NCI-H1048 (cell line): ENCODE data around the gene AADAT.
"Not testable (repeated sequence)": the region's sequence is repeated elsewhere in the genome, so short reads cannot be mapped to it uniquely, and the experiment has no call there.

ENCODE experiments used
- DNase-seq: peaks from one replicate; lab custom pipeline; 2025; lab: John Stamatoyannopoulos, UW

AADAT gene

DNA sequence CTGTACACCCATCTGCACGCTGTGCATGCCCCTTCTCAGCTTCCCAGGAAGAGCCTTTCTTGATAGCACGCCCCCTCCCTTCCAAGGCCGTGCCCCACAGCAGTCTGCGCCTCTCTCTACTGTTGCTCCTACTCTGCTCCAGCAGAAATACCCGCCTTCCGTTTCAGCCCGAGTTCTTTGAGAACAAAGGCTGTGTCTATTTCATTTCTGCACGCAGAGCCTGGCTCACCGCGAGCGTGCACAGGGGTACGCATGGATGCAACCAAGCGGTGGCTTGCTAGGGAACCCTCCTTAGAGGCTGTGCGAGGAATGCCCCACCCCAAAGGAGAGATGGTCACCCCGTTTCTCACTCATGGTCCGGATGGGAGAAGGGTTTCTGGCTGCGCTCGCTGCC lies 485 bp downstream of the AADAT start:
- peak; percentile 66 for DNase-seq

DNA sequence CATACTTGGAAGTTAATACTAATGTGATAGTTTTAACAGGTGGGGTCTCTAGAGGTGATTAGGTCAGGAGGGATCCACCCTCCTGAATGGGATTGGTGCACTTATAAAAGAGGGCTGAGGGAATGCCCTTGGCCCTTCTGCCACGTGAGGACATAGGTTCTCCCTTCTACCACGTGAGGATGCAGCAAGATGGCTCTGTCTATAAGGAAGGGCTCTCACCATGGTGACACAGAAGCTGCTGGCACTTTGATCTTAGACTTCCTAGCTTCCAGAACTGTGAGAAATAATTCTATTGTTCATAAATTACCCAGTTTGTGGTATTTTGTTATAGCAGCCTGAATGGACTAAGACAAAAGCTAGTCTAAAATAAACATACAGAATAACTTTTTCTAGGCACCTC lies 1.0 kb downstream of the AADAT start:
- no peak for DNase-seq

DNA sequence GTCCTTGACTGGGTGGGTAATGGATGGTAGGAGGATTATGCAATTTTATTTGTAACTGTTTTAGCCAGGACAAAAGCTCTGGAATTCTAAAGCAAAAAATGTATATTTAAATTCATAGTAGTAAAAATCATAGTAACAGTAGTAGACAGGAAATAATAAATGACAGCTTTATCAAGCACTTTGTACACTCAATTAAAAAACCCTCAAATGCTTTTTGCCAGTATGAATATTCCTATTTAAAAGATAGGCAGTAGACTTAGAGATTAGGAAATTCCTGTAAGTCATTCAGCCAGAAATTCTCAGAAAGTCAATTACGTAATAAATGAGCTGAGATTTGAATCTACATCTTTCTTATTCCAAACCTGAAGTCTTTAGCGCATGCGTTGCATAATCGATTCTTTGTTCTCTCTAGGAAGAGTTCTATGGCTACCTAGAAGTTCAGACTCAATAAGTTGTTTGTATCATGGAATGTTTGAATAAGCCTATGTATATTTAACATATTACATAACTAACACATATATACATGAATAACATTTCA lies 2.5 kb downstream of the AADAT start:
- no peak for DNase-seq

DNA sequence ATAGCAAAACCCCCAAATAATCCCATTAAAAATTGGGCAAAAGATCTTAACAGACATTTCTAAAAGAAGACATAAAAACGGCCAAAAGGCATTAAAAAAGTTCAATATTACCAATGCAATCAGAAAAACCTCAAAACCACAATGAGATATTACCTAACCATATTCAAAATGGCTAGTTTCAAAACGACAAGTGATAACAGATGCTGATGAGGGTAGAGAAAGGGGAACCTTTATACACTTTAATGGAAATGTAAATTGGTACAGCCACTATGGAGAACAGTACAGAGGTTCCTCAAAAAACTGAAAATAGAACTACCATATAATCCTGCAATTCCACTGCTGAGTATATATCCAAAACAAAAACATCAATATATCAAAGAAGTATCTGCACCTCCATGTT lies 6.2 kb downstream of the AADAT start:
- DNase-seq = no peak

DNA sequence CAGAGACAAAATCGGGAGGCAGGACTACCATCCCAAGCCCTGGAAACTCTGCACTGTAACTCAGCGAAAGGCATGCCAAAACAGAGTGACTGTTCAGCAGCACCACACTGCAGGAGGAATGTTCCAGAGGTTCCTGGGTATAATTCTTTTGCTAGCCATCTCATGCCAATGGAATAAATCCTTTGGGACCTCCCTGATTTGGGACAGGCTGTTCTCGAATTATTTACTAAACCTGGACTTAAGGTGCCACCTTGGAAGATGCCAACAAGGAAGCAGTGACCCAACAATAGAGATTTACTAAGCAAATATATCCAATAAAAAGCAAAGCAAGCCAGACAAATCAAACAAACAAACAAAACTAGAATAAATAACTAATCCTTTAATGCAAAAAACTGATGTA lies 9.3 kb downstream of the AADAT start:
- no peak for DNase-seq

DNA sequence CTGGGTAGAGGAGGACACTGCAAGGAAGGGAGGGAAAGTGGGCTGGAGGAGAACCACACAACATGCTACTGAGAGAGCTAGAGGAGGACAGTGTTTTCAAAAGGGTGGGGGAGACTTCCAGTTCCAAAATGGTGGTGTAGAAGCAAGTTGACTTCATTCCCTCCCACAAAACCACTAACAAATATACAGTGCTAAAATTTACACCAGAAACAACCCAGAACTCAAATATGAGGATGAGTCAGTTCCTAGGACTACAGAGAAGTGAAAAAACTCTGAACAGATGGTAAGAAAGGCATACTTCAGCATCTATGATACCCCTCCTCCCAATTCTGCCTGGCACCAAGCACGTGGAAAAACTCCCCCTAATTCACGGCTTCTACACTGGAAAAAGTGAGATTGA lies 9.8 kb downstream of the AADAT start:
- no peak for DNase-seq

DNA sequence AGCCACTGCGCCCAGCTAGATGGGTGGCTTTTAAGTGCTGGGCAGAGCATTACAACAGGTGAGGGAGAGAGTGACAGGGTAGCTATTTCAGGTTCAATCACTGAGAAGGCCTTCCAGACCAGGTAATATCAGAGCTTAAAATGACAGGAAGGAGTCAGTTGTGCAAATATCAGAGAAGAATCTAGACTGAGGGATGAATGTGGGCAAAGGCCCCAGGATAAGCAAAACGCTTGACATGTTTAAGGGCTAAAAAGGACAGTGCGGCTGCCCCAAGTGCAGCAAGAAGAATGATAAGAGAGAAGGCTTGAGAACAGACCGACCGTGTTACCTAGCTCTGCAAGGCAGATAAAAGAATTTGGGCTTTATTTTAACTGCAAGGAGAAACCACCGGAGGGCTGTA lies 18.6 kb downstream of the AADAT start:
- DNase-seq = no peak

DNA sequence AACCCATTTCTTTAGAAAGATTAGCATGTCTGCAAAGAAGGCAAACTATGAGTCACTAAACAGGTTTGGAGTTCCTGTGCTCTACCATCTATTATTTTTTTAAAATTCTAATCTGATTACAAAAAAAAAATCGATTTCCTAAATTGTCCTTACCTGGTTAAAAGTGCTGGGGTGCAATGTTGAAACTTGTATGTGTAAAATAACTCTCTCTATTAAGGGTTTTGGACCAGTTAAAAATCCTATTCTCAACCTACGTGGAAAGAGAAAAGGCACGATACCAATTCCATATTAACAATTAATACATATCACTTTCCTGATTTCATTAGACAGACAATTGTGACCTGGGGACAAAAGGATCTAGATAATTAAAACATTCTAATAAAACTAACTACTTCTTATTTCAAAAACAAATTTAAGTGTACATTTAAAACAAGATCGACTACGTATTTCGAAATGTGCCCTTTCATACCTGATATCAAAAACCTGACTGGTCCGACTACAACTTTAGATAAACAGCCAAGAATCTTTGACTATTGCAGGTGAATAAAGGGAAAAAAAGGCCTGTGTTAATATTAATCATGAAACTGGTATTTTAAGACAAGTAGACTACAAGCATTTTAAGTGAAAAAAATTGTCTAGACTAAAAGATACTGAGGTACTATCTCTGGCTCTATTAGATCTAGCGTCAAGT lies 21.2 kb downstream of the AADAT start:
- no peak for DNase-seq

DNA sequence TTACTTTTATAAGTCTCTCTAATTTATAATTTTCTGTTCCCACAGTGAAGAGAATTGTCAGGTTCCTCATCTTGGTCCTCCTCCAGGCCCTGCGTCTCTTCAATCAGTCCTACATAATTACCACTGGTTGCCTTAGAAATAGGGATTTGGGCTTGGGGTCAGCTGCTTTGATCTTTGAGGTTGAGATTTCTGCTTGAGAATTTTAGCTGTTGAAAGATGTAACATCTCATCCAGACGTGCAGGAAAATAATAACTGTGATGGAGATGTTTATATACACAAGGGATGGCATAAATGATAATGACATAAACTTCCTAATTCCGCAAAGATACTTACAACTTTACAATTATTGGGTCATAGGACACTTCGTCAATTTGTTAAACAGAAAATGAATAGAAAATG lies 30.3 kb downstream of the AADAT start:
- no peak for DNase-seq

DNA sequence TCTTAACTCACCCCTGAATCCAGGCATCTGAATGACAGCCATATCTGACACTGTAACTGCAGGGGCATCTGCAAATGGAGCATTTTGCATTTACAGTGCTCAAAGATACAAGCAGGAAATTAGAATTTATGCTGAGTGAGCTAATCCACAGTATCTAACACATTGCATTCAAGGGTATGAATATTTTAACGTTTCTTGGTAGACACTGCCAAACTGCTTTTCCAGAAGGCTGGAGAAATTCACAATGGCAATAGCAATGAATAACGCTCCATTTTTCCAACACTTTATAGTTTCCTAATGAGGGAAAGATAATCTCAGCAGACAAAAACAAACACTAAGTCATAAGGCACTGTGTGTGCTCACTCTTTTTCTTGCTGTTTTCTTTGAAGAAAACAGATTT lies 30.9 kb downstream of the AADAT start:
- no peak for DNase-seq

DNA sequence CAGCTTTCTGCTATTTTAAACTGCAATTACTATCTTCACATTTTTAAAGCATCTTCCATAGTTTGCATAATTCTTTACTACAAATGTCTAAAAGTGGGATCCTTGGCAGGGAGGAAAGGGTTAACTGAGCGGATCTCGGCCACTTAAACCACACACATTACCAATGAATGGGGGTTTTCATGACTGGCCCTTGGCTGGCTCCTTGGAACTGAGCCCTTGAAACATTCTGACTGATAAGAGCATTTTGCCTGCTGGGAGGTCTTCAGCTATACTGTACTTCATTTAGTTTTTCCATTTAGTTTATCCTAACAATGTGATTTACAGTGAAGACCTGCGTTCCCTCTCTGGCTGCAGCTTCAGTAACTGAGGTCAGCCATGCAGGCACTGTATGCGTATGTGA lies 31.9 kb downstream of the AADAT start:
- DNase-seq = no peak

DNA sequence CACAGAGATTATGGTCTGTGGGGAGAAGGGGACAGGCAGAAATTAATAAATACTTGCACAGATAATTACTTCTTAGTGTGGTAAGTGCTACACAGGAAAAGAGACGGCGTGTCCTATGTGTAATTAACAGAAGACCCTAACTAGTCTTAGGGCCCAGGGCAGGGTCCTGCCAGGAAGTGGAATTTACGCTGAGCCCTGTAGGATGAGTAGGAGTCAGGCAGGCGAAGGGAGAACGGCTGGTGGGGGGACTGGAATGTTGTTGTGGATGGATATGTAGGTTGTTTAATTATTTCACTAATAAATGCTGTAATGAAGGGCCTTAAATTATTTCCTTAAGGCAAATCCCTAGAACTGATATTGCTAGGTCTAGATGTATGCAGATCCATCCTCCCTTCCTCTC lies 36.8 kb downstream of the AADAT start:
- DNase-seq = no peak

DNA sequence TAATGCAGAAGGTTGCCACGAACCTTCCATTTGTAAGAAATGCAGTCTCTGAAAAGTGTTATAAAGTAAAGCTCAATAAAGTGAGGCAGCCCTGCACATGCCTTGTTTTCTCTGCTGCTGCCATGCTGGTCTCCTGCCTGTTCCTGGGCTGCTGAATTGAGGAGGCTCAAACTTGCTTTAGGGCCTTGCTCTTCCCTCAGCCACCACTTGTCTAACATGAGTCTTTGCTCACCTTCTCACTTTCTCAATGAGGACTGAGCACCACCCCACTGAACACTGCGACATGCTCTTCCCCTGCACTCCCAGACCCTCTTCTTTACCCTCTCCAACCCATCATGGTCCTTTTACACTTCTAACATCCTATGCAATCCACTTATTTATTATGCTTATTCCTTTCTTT lies 38.4 kb downstream of the AADAT start:
- no peak for DNase-seq

DNA sequence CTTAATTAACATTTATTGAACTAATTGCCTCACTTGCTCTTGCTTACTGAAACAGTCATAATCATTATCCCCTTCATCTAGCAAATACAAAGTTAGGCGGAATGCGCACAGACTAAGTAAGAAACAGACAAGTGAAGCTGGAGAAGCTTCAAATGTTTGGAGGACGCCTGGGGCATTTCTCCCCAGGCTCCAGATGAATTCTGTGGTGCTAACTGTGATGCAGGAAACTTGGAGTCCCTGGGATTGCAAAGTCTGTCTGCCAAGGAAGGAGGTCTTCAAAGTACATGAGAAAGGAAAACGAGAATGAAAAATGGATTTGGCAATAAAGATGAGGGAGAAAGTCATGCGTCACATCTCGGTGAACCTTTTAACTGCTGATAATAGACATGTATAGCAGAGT lies 40.0 kb downstream of the AADAT start:
- DNase-seq = no peak

DNA sequence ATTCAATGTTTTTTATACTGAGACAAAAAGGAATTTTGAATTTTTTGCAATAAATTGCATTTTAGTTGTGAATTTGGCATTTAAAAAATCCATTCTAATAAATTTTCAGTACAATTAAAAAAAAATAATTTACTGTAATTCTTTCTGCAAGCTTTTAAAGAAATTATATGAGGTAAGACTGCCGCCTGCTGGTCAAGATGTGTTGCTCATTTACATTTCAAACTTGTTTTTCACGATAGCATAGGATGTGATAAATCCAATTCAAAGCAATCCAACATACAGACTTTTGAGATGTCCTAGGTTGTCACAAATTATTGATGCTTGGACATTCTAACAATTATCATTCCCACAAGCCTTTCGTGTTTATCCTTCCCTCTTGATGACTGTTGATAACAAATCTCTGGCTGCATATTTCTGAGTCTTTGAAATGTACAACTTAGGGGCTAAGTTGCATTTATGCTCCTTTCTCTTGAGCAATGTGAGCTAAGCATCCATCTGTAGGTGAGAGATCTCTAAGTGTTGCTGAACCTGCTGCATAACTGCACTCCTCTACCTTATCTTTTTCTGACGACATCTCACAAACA lies 41.9 kb downstream of the AADAT start:
- DNase-seq = no peak

DNA sequence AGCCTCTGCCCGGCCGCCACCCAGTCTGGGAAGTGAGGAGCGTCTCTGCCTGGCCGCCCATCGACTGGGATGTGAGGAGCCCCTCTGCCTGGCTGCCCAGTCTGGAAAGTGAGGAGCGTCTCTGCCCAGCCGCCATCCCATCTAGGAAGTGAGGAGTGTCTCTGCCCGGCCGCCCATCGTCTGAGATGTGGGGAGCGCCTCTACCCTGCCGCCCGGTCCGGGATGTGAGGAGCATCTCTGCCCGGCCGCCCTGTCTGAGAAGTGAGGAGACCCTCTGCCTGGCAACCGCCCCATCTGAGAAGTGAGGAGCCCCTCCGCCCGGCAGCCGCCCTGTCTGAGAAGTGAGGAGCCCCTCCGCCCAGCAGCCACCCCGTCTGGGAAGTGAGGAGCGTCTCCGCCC lies 43.6 kb downstream of the AADAT start:
- not testable (repeated sequence) for DNase-seq

DNA sequence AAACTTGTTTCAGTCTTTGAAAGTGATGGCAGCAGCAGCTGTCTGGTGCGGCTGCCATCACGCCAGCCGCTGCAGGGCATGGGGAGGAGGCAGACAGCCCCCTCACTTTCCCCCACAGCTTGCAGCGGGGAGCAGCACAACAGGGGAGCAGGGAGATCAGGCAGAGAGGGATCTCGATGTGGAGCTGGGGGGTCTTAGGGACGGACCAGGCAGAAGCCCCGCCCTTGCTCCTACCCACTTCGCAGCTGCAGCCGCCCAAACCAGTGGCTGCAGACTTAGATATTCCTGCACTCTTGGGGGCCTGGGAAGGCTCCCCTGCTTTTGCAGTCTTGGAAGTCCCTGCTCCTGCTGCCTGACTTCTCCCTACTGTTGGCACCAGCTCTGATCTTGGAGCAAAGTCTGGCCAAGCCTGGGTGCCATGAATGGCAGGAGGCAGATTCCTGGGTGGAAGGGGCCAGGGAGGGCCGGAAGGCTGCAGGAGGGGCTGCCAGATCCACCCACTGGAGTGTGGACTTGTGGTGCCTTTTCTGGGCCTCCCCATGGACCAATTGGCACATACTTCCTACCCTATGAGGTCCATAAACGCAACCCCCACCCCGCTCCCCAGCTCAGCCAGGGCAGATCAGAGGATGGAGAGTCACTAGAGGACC lies 49.6 kb downstream of the AADAT start:
- DNase-seq = no peak

DNA sequence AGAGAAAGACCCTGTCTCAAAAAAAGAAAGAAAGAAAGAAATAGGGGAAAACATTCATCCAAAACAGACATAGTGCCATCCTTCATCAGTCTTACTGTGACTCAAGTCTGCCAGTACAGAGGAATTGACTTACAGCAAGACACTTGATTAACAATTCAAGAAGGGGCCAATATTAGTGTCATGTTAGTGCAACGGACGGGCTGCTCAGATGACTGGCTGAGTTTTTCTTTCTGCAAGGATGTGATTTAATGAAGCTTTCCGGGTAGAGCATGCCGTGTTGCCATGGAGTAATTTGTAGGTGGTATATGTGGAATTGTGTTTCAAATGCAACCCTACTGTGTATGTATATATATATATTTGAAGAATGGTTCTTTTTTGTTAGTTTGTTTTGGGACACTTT lies 51.0 kb downstream of the AADAT start:
- no peak for DNase-seq

DNA sequence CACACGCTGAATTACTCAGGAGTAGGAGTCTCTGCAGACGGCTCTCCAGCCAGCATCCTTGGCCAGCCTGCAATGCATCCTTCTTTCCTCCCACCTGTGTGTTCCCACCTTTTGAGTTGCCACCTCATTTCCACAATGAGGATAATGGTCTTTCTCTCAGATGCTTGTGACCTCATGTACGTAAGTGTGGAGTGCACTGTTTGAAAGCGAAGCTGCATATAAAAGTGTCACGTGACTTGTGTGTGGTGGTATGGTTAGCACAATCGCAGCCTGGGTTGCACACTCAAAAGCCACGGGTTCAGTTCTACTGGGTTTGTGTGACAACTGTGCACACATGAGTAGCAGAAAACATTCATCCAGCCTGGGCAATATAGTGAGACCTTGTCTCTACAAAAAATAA lies 51.5 kb downstream of the AADAT start:
- no peak for DNase-seq

DNA sequence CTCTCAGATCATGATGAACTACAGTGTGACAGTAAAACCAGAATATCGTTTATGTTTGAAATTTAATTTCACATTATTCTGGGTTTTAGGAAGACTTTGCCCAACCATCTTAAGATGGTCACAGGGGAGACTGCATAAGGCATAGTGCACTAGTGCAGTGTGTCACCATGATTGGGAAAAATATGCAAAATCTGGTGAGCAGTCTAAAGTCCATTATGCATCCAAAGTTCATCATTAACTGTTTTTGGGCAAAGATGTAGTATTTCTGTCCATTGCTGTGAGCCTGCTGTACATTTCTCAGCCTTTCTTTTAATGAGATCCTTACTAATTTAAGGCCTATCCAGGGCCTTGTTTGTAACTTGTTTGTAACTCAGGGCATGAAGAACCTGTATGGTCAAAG lies 52.3 kb downstream of the AADAT start:
- DNase-seq = no peak

DNA sequence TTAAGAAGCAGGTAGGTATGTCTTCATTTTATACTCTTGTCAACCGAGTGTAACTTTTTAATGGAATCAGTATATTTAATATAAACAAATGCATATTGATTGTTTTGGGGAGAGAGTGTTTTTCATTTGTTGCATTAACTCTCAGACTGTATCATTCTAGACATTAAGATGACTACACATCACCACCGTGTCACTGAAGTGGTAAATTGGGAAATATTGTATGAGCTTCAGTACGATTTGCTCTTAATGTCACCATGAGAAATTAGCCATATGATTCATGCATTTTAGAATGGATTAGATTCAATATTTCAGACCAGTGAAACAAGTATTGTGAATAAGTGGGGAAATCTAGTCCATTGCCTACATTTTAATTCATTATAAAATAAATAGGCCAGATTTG lies 53.9 kb downstream of the AADAT start:
- no peak for DNase-seq

DNA sequence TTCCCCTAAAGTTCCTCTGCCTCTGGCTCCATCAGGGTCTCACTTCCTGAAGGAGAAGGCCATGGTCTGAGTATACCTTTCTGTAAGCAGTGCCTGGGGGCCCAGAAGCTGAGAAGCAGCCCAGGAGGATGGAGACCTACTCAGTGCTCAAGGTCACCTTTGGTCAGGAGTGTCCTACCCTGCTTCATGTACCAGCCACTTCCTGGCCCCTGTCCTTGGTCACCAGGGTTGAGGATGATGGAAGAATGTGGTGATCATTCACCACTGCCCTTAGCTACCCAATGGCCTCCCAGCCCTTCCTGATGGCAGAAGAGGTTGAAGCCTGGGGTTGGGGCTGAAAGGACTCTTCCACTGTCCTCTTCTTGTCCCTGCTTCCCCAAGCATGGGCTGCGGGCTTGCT lies 54.5 kb downstream of the AADAT start:
- DNase-seq = no peak

DNA sequence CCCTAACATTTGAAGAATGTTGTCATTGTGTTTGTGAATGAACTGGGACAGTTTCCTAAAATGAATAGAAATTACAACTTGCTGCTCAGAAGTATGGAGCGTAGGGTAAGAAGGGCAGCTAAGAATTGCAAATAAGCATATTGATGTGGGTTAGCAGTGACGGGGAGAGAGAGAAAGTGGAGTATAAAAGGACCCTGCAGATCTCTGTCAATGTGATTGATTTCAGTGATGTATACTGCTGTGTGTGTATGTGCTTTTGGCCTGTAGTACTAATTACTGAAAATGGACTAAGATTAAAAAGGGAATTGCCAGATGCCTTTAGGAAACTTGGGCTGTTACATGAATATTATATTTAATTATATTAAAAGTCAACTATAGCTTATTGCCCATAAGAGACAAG lies 55.8 kb downstream of the AADAT start:
- no peak for DNase-seq

DNA sequence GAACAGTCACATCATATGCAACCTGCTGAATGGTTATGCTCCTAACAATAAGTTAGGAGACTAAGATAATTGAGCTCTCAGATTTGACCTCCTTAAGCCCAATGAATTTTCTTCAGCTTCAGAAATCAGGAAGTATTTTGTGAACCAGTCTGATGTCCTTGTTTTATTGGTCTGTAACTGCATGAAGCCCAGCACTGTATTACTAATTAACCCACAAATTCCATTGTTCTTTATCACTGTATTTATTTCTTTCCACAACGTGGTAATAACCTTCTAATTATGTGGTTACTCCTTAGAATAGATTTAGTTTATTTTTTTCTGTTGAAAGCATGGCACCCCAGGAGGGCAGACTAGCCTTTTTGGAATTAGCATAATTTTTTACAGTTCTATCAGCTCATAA lies 59.6 kb downstream of the AADAT start:
- DNase-seq = no peak
